HEK293 (cell line): Measurements from ENCODE around the gene DDX49.

ENCODE experiments used
- CTCF ChIP-seq: fragments of 450-650 bp; formaldehyde crosslinking; IDR thresholded peaks from 2 replicates; pipeline ENCODE4 v1.5.1; 2016; ENCODE audit warnings: missing biosample characterization, missing genetic modification characterization
- REST ChIP-seq: fragments of 450-650 bp; formaldehyde crosslinking; IDR thresholded peaks from 2 replicates; pipeline ENCODE4 v1.5.1; 2016; ENCODE audit warnings: missing biosample characterization, missing genetic modification characterization
- ZBTB26 ChIP-seq: fragments of 450-650 bp; formaldehyde crosslinking; optimal IDR thresholded peaks from 2 replicates; pipeline ENCODE3; 2016; ENCODE audit warnings: missing biosample characterization, mild to moderate bottlenecking, missing genetic modification characterization
- ZNF24 ChIP-seq: fragments of 450-650 bp; formaldehyde crosslinking; IDR thresholded peaks from 2 replicates; pipeline ENCODE4 v1.5.1; 2016; ENCODE audit warnings: missing biosample characterization, missing genetic modification characterization
- ZNF394 ChIP-seq: fragments of 450-650 bp; formaldehyde crosslinking; IDR thresholded peaks from 2 replicates; pipeline ENCODE4 v1.5.1; 2016; ENCODE audit warnings: missing biosample characterization, missing genetic modification characterization, mild to moderate bottlenecking, moderate library complexity, borderline replicate concordance

- TF ChIP-seq ZBTB26 (tag by site-specific recombination) (no peak), REST (tag by site-specific recombination) (no peak), ZNF394 (no peak), CTCF (tag by site-specific recombination) (no peak), ZNF24 (no peak)
Observed at GRCh38 chr19:18948075-18948975, 28.8 kb downstream of the DDX49 start.
